Measurements from ENCODE around the gene INO80C.

GRCh38 chr18:35513181-35513936 lies 15.6 kb upstream of the INO80C start:
- TF ChIP-seq CTCF (conservative IDR thresholded peaks at IDR 0.05; ENCODE audit: low read length) = no peak
- no peak for TF ChIP-seq EZH2phosphoT487 (IDR thresholded peaks at IDR 0.05; ENCODE audit: borderline replicate concordance, low read depth, low read length)

All from OCI-LY7 (cell line).